HepG2 (cell line): ENCODE data around the gene C5. TPM values are rescaled to one million over a fixed set of nuclear protein-coding genes. Genes with fewer than 3 reads are reported as not detected.

Experiments used
- CEBPG ChIP-seq: IDR thresholded peaks from 2 replicates; pipeline ENCODE4 v1.6.1; 2016
- CTCF ChIP-seq: sonication (generic); formaldehyde crosslinking; IDR thresholded peaks from 2 replicates; pipeline ENCODE4 v1.5.0; 2020; ENCODE audit warnings: mild to moderate bottlenecking, missing genetic modification reagents, moderate library complexity
- EEA1 ChIP-seq: sonication (generic); formaldehyde crosslinking; IDR thresholded peaks from 2 replicates; pipeline ENCODE4 v1.5.1; 2020; ENCODE audit warnings: mild to moderate bottlenecking, missing genetic modification reagents, borderline replicate concordance
- ELF3 ChIP-seq: IDR thresholded peaks from 2 replicates; pipeline ENCODE4 v1.6.1; 2016; ENCODE audit warnings: missing genetic modification reagents, missing compliant biosample characterization
- ETV6 ChIP-seq: sonication (generic); formaldehyde crosslinking; conservative IDR thresholded peaks from 2 replicates; pipeline ENCODE4 v1.4.0; 2020; ENCODE audit warnings: missing genetic modification reagents
- GTF3A ChIP-seq: sonication (generic); formaldehyde crosslinking; conservative IDR thresholded peaks from 2 replicates; pipeline ENCODE4 v1.4.0; 2020; ENCODE audit warnings: mild to moderate bottlenecking, missing genetic modification reagents
- HHEX ChIP-seq: IDR thresholded peaks from 2 replicates; pipeline ENCODE4 v1.6.1; 2016; ENCODE audit warnings: control low read depth
- KDM6A ChIP-seq: IDR thresholded peaks from 2 replicates; pipeline ENCODE4 v1.6.1; 2016; ENCODE audit warnings: low read depth
- NR1H2 ChIP-seq: sonication (generic); formaldehyde crosslinking; IDR thresholded peaks from 2 replicates; pipeline ENCODE4 v1.8.1; 2022; ENCODE audit warnings: low read depth, missing genetic modification reagents, borderline replicate concordance
- PAX8 ChIP-seq: sonication (generic); formaldehyde crosslinking; IDR thresholded peaks from 2 replicates; pipeline ENCODE4 v1.8.0; 2022; ENCODE audit warnings: mild to moderate bottlenecking, missing genetic modification reagents, borderline replicate concordance
- PAXIP1 ChIP-seq: sonication (generic); formaldehyde crosslinking; conservative IDR thresholded peaks from 2 replicates; pipeline ENCODE4 v1.4.0; 2020; ENCODE audit warnings: mild to moderate bottlenecking, missing genetic modification reagents, moderate library complexity
- RFX1 ChIP-seq: fragments of 450-650 bp; IDR thresholded peaks from 2 replicates; pipeline ENCODE4 v1.6.1; 2017
- RXRB ChIP-seq: IDR thresholded peaks from 2 replicates; pipeline ENCODE4 v1.6.1; 2016; ENCODE audit warnings: borderline replicate concordance, missing genetic modification reagents, missing compliant biosample characterization
- TAF1 ChIP-seq: sonication (generic); formaldehyde crosslinking; IDR thresholded peaks from 2 replicates; pipeline ENCODE4 v1.4.0; 2020; ENCODE audit warnings: missing genetic modification reagents
- TOPORS ChIP-seq: sonication (generic); formaldehyde crosslinking; IDR thresholded peaks from 2 replicates; pipeline ENCODE4 v1.8.0; 2023; ENCODE audit warnings: mild to moderate bottlenecking, missing genetic modification reagents
- YEATS2 ChIP-seq: sonication (generic); formaldehyde crosslinking; IDR thresholded peaks from 2 replicates; pipeline ENCODE4 v1.4.0; 2020; ENCODE audit warnings: missing genetic modification reagents, borderline replicate concordance
- YY1 ChIP-seq: IDR thresholded peaks from 2 replicates; pipeline ENCODE4 v1.6.1; 2011; ENCODE audit warnings: low read length, low read depth, moderate library complexity, mild to moderate bottlenecking; ENCODE audit not compliant: insufficient read depth, insufficient replicate concordance
- ZBTB1 ChIP-seq: sonication (generic); formaldehyde crosslinking; IDR thresholded peaks from 2 replicates; pipeline ENCODE4 v1.4.0; 2020; ENCODE audit warnings: missing genetic modification reagents, borderline replicate concordance
- ZFY ChIP-seq: sonication (generic); formaldehyde crosslinking; IDR thresholded peaks from 2 replicates; pipeline ENCODE4 v1.4.0; 2020; ENCODE audit warnings: missing genetic modification reagents
- ZGPAT ChIP-seq: IDR thresholded peaks from 2 replicates; pipeline ENCODE4 v1.6.1; 2016; ENCODE audit warnings: mild to moderate bottlenecking
- polyA plus RNA-seq, 8 experiments: library from polyadenylated mRNA; depleted of rRNA in 3 of 8; stranded (reverse) in 7 of 8; unstranded in 1 of 8; fragments of >200 nt; fragmentation: Illumina TruSeq in 4 of 8; extraction: Trizol in 4 of 8; gene quantifications; 2 replicates each; pipeline versions ENCODE4 v1.2.1 to v1.2.3, GENCODE V29; 2011 to 2016; ENCODE audit warnings: low read depth in 4 of 8, missing spikeins in 1 of 8, mixed read lengths in 1 of 8; ENCODE audit not compliant: insufficient read depth in 1 of 8
- total RNA-seq, 5 experiments: library from RNA; depleted of rRNA; stranded (reverse); fragments of >200 nt; fragmentation: Illumina TruSeq; extraction: Trizol; gene quantifications; 2 replicates each; pipeline ENCODE4 v1.2.3, GENCODE V29; 2016; ENCODE audit warnings: low read depth in 1 of 5

C5 gene
- total and polyA plus RNA-seq, 2 of the 13 experiments (the other 11 are each of a cell fraction or from before 2014, with no cell fraction given), result 57.6 to 192 TPM

- TF ChIP-seq PAXIP1 (CRISPR knock-in tag) (peak; percentile 84), TOPORS (CRISPR knock-in tag) (no peak), ELF3 (CRISPR knock-in tag) (peak; percentile 60), GTF3A (CRISPR knock-in tag) (no peak), NR1H2 (CRISPR knock-in tag) (no peak), CTCF (CRISPR knock-in tag) (no peak), EEA1 (no peak), ZFY (CRISPR knock-in tag) (peak; percentile 6; the same call in 1 of the 2 replicates), YEATS2 (peak; percentile 36; the same call in 1 of the 2 replicates), TAF1 (peak; percentile 24; the same call in 1 of the 2 replicates), PAX8 (CRISPR knock-in tag) (no peak), ZBTB1 (CRISPR knock-in tag) (no peak), KDM6A (CRISPR knock-in tag) (peak; percentile 58; the same call in 1 of the 2 replicates), ZGPAT (CRISPR knock-in tag) (peak; percentile 68; the same call in 1 of the 2 replicates), YY1 (no peak), RXRB (CRISPR knock-in tag) (peak; percentile 72), HHEX (CRISPR knock-in tag) (no peak), ETV6 (CRISPR knock-in tag) (no peak), RFX1 (no peak), CEBPG (CRISPR knock-in tag) (peak; percentile 94)
Observed at GRCh38 chr9:121050128-121050988, at the start of gene C5 (continued).
